IPS-18a (cell line): ENCODE measurements around the gene PRKCA.

ENCODE experiments used
- H3K27ac ChIP-seq: one replicate; pipeline ENCODE4 v1.5.1; 2013; ENCODE audit warnings: low read length
- H3K27me3 ChIP-seq: one replicate; pipeline ENCODE4 v1.6.1; 2013; ENCODE audit warnings: mild to moderate bottlenecking, low read length; ENCODE audit not compliant: control insufficient read depth, insufficient read depth
- H3K36me3 ChIP-seq: one replicate; pipeline ENCODE4 v1.6.1; 2013; ENCODE audit warnings: low read depth, low read length; ENCODE audit not compliant: control insufficient read depth
- H3K4me1 ChIP-seq: one replicate; pipeline ENCODE4 v1.6.1; 2013; ENCODE audit warnings: low read depth, low read length; ENCODE audit not compliant: control insufficient read depth
- H3K4me3 ChIP-seq: one replicate; pipeline ENCODE4 v1.5.1; 2013; ENCODE audit warnings: low read length
- H3K9ac ChIP-seq: one replicate; pipeline ENCODE4 v1.6.1; 2013; ENCODE audit warnings: mild to moderate bottlenecking, low read length, moderate library complexity
- H3K9me3 ChIP-seq: one replicate; pipeline ENCODE4 v1.6.1; 2013; ENCODE audit warnings: low read depth, low read length; ENCODE audit not compliant: control insufficient read depth

PRKCA gene

DNA sequence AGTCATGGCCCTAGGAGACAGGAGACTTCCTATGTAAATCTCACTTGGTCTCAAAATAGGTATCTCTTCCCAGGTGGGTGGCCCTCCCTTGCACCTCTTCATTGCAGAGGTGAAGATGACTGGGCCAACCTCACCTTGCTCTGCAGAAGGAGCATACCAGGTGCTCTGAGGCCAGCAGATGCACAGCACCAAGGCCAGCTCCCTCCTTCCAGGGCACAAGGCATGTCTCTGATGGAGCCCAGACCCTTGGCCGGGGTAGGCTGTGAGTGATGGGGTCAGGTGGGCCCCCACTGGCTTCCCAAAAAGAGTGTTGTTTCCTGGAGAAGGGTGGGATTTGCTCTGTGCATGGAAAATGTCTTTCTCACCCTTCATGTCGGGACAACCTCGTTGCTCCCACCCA is 545.3 kb downstream of the PRKCA start:
- H3K9me3 ChIP-seq = no peaks in the 10 kb centered on the region
- H3K4me1 ChIP-seq = no peaks in the 10 kb centered on the region
- H3K27ac ChIP-seq = no peak overlapping the region
- no peaks in the 10 kb centered on the region for H3K27me3 ChIP-seq
- no peaks in the 10 kb centered on the region for H3K36me3 ChIP-seq
- H3K4me3 ChIP-seq = no peak overlapping the region
- no peak overlapping the region for H3K9ac ChIP-seq

DNA sequence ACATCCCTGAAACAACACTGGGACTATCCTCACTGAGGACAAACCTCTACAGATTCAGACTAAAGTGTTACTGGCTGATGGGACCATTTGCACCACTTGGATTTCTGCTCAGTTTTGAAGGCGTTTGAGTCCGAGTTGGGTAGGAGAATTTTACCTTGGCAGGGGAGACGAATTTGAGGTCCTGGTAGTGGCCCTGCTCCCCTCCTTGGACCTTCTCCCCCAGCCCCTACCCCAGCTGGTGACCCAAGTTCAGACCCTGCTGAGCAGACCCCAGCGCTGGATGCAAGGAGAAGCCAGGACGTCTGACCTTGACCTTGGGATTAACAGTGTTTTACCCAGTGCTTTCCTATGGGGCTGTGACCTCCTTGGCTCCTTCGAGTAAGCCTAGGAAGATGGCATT is 546.1 kb downstream of the PRKCA start:
- Histone ChIP-seq H3K27me3 (no peaks in the 10 kb centered on the region), H3K4me3 (no peak overlapping the region), H3K27ac (no peak overlapping the region), H3K9ac (no peak overlapping the region), H3K36me3 (no peaks in the 10 kb centered on the region), H3K4me1 (no peaks in the 10 kb centered on the region), H3K9me3 (no peaks in the 10 kb centered on the region)

DNA sequence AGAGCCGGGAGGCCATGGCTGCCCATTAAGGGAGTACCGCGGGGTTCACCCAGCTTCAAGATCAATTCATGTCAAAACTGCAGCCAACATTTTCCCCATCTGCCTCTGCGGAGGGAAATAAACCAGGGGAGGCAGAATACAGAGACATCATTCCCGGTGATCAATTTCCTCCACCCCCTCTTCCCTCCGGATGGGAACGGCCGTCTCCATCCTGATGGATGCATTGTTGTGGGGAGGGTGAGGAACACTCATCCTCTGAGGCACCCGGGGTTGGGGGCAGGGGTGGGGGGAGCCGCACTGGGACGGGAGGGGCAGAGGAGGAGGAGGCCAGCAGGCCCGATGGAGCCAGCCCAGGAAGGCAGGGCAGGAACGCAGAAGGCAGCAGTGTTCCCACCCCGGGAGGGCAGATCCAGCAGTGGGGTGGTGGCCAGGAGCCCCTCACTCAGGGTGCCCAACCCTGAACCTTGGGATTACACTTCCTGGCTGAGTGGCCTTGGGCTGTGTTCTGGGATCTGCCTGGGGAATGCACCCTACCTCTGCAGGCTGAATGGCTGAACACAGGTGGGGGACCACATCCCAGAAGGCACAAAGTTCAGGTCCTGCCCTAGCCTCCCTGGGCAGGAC is 546.7 kb downstream of the PRKCA start:
- H3K27ac ChIP-seq = no peak overlapping the region
- no peak overlapping the region for H3K4me3 ChIP-seq
- no peaks in the 10 kb centered on the region for H3K27me3 ChIP-seq
- H3K36me3 ChIP-seq = no peaks in the 10 kb centered on the region
- no peaks in the 10 kb centered on the region for H3K4me1 ChIP-seq
- no peaks in the 10 kb centered on the region for H3K9me3 ChIP-seq
- no peak overlapping the region for H3K9ac ChIP-seq

DNA sequence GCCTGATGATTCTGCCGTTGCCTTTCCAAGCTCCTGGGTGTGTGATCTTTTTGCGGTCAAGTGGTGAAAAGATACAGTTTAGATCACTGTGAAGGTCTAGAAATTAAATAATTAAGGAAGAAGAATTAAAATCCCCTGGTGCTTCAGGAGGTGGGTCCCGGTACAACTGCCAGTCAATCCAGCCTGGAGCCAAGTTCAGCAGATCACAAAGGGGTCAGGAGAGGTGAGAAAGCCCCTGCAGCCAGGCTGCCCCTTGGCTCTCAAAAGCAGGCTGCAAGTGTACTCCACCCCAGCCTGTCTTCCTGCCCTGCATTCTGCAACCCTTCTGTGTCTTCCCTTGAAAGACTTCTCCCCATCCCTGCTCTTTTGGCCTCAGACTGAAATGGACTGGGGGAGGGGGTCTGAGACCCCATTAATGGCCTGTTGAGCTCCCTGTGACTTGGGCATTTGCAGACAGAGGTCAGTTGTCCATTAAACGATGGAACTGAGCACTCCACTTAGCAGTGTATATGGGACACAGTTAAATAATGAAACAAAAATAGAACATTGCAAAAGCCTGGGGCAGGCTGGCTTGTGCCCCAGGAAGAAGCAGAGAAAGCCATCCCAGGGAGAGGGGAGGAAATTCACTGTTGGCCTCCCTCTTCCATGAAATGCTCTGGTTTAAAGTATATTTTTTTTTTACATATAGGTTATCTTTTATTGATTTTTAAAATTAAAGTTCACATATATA is 547.6 kb downstream of the PRKCA start:
- Histone ChIP-seq H3K4me1 (no peaks in the 10 kb centered on the region), H3K4me3 (no peak overlapping the region), H3K36me3 (no peaks in the 10 kb centered on the region), H3K27me3 (no peaks in the 10 kb centered on the region), H3K27ac (no peak overlapping the region), H3K9me3 (peaks cover 4% of the 10 kb centered on the region), H3K9ac (no peak overlapping the region)

DNA sequence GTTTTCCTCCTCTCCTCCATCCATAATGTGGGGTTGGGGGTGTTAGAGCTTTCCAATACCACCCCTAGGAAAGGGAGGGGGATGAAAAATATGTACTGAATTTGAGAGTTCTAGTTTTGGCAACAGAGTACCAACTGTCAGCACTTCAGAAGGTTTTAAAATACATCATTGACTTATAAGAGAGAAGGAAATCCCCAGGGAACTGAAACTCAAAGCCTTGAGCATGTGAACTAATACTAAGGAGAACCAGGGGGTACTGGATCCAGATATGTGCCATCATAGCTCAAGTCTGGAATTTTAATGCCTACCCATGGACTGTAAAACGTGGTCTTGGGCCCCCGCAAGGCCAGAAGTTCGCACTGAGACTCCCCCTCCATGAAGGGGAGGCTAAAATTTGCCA is 548.3 kb downstream of the PRKCA start:
- Histone ChIP-seq H3K27me3 (no peaks in the 10 kb centered on the region), H3K9ac (no peak overlapping the region), H3K27ac (no peak overlapping the region), H3K36me3 (no peaks in the 10 kb centered on the region), H3K4me3 (no peak overlapping the region), H3K4me1 (no peaks in the 10 kb centered on the region), H3K9me3 (peaks cover 4% of the 10 kb centered on the region)

DNA sequence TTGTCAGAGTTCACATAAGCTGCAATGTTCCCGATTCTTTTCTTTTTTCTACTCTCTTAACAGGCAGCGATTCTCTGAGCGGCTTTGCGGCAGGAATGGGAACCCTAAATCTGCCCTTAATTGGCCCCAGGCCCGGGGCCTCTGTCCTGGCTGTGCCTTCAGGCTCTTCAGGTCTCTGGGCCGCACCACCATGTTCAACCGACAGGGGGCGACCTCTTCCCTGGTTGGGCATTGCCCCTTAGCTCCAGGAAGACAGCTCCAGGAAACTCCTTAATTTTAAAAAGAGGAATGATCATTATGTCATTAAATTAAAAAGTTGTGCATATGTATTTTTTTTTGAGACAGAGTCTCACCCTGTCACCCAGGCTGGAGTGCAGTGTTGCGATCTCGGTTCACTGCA is 552.8 kb downstream of the PRKCA start:
- H3K27ac ChIP-seq = no peak overlapping the region
- H3K4me1 ChIP-seq = no peaks in the 10 kb centered on the region
- peaks cover 4% of the 10 kb centered on the region for H3K9me3 ChIP-seq
- no peaks in the 10 kb centered on the region for H3K36me3 ChIP-seq
- H3K27me3 ChIP-seq = no peaks in the 10 kb centered on the region
- no peak overlapping the region for H3K9ac ChIP-seq
- H3K4me3 ChIP-seq = no peak overlapping the region

DNA sequence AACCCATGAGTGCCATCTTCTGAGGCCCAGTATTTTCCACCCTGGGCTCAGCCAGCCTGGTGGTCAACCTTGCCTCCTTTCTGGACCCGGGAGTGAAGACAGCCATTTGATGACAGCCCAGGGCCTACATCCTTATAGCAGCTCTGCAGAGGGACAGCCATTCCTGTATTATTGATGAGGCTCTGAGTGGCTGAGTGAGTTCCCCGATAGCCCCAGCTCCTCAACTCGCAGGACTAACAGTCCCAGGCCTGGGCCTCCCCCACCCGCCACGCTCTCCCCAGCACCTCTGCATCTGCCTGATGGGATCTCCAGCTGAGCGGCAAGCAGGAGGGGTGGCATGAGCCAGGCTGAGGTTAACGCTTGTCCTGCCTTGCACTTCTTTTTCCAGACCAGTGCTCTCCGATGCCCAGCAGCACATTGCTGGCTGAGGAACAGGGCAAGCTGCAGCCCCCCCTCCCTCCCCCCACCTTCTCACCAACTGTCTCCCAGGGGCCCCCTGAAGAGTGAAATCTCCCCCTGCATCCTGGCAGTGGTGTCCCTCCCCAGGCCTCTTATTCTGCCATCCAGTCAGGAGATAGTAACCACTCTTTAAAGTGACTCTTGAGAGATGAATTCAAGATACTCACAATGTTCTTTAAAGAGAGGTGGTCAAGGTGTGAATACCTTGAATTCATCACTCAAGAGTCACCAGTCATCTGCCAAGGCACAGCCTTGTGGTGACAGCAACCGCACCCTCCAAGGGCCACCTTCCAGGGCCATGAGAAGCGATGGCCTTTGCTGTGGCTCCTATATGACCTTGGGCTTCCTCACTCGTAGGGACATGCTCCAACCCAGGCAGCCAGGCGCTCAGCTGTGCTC is 556.0 kb downstream of the PRKCA start:
- H3K9ac ChIP-seq = no peak overlapping the region
- no peaks in the 10 kb centered on the region for H3K27me3 ChIP-seq
- H3K4me3 ChIP-seq = no peak overlapping the region
- H3K4me1 ChIP-seq = no peaks in the 10 kb centered on the region
- no peaks in the 10 kb centered on the region for H3K36me3 ChIP-seq
- H3K27ac ChIP-seq = no peak overlapping the region
- H3K9me3 ChIP-seq = peaks cover 4% of the 10 kb centered on the region

DNA sequence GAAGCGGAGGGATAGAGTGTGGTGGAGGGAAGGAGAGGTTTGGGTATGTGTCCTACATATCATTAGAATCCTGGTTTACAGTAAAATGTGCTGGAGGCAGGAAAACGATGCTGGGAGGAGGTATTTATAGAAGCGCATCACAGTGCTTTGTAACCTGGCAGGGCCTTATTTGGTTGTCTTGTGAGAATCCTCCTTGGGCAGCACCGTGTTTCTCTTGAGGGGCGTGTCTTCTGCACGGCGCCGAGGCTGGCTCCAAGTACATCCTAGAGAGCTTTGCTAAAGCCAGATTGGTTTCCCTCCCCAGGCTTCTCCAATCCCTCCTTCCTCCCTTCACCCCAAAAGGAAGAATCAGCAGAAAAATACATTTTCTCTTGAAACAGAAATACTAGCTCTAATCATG is 556.9 kb downstream of the PRKCA start:
- no peak overlapping the region for H3K4me3 ChIP-seq
- H3K27me3 ChIP-seq = no peaks in the 10 kb centered on the region
- H3K27ac ChIP-seq = no peak overlapping the region
- no peaks in the 10 kb centered on the region for H3K4me1 ChIP-seq
- H3K36me3 ChIP-seq = no peaks in the 10 kb centered on the region
- H3K9ac ChIP-seq = no peak overlapping the region
- H3K9me3 ChIP-seq = peaks cover 4% of the 10 kb centered on the region

DNA sequence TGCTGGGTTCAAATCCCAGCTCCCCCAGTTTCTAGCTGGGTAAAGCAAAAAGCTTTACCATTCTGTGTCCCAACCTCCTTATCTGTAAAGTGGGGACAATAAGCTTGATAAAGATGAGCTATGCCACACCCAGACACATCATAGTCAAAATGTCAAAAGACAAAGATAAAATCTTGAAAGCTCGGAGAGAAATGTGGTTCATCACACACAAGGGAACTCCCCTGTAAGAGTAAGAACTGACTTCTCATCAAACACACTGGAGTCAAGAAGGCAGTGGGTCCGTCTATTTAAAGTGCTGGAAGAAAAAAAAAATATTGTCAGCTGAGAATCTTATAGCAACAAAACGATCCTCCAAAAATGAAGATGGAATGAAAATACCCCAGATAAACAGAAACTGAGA is 557.8 kb downstream of the PRKCA start:
- Histone ChIP-seq H3K36me3 (no peaks in the 10 kb centered on the region), H3K9ac (no peak overlapping the region), H3K27ac (no peak overlapping the region), H3K27me3 (no peaks in the 10 kb centered on the region), H3K4me3 (no peak overlapping the region), H3K9me3 (no peaks in the 10 kb centered on the region), H3K4me1 (no peaks in the 10 kb centered on the region)
